Neuron (in vitro differentiated cells): ENCODE measurements around the gene PRM1.

ENCODE experiments used
- H2AFZ ChIP-seq: one replicate; pipeline ENCODE4 v1.6.1; 2013; ENCODE audit warnings: low read depth, mild to moderate bottlenecking, inconsistent platforms, low read length, moderate library complexity
- H3K27me3 ChIP-seq: one replicate; pipeline ENCODE4 v1.6.1; 2013; ENCODE audit warnings: low read length; ENCODE audit not compliant: insufficient read depth
- H3K36me3 ChIP-seq: one replicate; pipeline ENCODE4 v1.6.1; 2013; ENCODE audit warnings: low read length; ENCODE audit not compliant: insufficient read depth
- H3K4me1 ChIP-seq: one replicate; pipeline ENCODE4 v1.6.1; 2013; ENCODE audit warnings: low read length; ENCODE audit not compliant: insufficient read depth
- H3K4me3 ChIP-seq: 2 replicates; pipeline ENCODE4 v1.5.1; 2013; ENCODE audit warnings: mild to moderate bottlenecking, low read length, moderate library complexity
- H3K9me3 ChIP-seq: one replicate; pipeline ENCODE4 v1.6.1; 2013; ENCODE audit warnings: low read length

The PRM1 gene

GRCh38 chr16:11253995-11254912 lies 26.9 kb downstream of the PRM1 start:
- Histone ChIP-seq H2AFZ (no peak overlapping the region), H3K9me3 (no peaks in the 10 kb centered on the region), H3K36me3 (no peaks in the 10 kb centered on the region), H3K4me1 (peaks cover 14% of the 10 kb centered on the region), H3K4me3 (peak overlapping the region; percentile 76), H3K27me3 (no peaks in the 10 kb centered on the region)

DNA sequence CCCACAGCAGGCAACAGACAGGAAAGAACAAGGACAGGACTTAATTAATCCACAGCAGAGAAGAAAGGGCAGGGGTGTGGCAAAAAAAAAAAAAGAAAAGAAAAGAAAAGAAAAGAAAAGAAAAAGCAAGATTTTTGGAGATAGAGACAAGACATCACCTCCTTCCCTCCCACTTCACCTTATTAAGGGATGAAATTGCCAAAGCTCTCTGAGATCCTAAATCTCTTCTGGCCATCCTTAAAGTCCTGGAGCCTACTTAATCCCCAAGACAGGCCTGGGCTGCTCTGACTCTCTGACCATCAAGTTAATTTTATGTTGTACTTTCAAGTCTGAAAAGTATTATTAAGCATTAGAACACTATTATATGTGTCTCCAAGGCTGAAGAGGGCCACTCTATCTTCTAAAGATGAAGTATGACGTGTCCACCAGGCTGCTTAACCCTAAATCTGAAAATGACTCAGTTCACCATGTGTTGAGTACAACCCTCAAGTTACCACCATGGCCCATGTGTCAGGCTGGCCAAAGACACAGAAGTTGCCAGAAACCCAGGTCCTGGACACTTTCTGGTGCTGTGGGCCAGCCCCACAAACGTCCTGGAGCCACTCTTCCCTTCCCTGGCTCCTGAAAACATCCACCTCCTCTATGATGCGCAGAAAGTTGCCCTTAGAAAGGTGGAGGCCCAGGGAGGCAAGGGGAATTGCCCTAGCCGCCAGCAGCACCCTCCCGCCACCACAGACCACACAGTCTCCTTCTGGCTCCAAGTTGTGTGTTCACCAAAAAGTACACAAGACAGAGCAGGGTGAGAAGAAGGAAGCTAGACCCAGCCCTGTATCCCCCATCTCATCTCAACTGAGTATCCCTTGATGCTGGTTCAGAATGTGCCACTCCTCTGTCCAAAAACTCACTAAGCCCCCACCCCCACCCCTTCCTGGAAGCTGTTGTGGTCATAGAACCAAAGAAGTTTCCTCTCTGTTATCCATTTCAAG lies 27.8 kb downstream of the PRM1 start:
- no peaks in the 10 kb centered on the region for H3K36me3 ChIP-seq
- no peaks in the 10 kb centered on the region for H3K9me3 ChIP-seq
- peaks cover 14% of the 10 kb centered on the region for H3K4me1 ChIP-seq
- no peaks in the 10 kb centered on the region for H3K27me3 ChIP-seq
- H3K4me3 ChIP-seq, result no peak overlapping the region
- no peak overlapping the region for H2AFZ ChIP-seq

DNA sequence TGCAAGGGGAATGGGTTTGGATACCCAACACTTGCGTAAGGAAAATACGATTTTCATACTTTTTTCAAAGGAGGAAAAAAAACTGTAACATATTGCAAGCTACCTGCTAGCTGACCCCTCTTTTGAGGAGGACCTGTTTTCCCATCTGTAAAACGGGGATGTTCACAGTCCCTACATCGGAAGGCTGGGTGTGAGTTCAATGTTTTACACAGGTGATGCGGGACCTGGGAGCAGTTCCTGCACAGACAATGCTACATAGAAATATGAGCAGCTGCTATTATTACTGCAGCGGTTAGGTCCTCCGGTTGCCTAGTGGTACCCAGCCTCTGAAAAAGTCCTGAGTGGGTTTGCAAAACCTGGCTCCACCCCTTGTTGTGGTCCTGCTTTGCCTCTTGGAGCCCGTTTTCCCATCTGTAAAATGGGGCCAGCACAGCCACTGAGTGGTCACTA lies 28.6 kb downstream of the PRM1 start:
- H2AFZ ChIP-seq, result no peak overlapping the region
- no peaks in the 10 kb centered on the region for H3K27me3 ChIP-seq

DNA sequence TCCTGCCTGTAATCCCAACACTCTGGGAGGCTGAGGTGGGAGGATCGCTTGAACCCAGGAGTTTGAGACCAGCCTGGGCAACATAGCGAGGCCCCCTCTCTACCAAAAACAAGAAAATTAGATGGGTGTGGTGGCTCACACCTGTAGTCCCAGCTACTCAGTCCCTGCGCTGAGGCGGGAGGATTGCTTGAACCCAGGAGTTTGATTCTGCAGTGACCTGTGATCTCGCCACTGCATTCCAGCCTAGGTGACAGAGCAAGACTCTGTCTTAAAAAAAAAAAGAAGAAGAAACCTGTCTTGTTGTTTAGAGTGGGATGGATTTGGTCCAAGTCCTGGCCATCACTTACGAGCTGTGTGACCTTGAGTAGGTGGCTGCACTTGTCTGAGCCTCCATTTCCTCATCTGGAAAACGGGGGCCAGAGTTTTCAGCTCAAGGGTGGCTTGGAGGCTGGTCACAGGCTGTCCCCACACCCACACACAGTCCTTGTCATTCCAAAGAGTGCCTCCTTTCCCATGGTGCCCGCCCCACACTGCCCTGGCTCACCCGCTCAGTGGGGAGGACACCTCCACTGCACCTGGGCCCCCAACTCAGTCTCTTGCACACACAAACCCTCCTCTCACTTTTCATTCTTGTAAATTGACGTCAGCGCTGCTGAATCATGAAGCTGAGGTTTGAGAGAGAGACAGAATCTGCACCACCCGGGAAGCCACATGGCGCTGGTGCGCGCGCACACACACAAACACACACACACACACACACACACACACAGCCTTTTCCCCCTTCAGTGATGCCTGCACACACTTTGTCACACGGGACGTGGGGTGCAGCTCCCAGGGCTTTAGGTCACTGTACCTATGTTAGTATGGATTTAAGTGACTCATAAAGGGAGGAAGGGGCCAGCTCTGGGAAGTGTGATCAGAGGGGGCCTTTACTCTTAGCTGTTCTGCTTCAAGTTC lies 29.3 kb downstream of the PRM1 start:
- H2AFZ ChIP-seq, result no peak overlapping the region
- H3K4me3 ChIP-seq, result no peak overlapping the region
- H3K4me1 ChIP-seq, result peaks cover 10% of the 10 kb centered on the region
- no peaks in the 10 kb centered on the region for H3K36me3 ChIP-seq
- no peaks in the 10 kb centered on the region for H3K27me3 ChIP-seq
- H3K9me3 ChIP-seq, result no peaks in the 10 kb centered on the region

More for the DNA sequence above, 28.6 kb downstream of the PRM1 start:
- no peaks in the 10 kb centered on the region for H3K36me3 ChIP-seq
- H3K9me3 ChIP-seq, result no peaks in the 10 kb centered on the region
- H3K4me1 ChIP-seq, result peaks cover 14% of the 10 kb centered on the region
- no peak overlapping the region for H3K4me3 ChIP-seq

GRCh38 chr16:11250786-11251524 lies 30.2 kb downstream of the PRM1 start:
- no peaks in the 10 kb centered on the region for H3K27me3 ChIP-seq
- no peaks in the 10 kb centered on the region for H3K36me3 ChIP-seq
- H3K9me3 ChIP-seq, result no peaks in the 10 kb centered on the region
- H3K4me1 ChIP-seq, result peaks cover 9% of the 10 kb centered on the region
- no peak overlapping the region for H3K4me3 ChIP-seq
- H2AFZ ChIP-seq, result no peak overlapping the region

- H2AFZ ChIP-seq, result no peak overlapping the region
- peaks cover 6% of the 10 kb centered on the region for H3K4me1 ChIP-seq
- no peaks in the 10 kb centered on the region for H3K9me3 ChIP-seq
These were observed 30.9 kb downstream of the PRM1 start for GRCh38 chr16:11250091-11250785.

DNA sequence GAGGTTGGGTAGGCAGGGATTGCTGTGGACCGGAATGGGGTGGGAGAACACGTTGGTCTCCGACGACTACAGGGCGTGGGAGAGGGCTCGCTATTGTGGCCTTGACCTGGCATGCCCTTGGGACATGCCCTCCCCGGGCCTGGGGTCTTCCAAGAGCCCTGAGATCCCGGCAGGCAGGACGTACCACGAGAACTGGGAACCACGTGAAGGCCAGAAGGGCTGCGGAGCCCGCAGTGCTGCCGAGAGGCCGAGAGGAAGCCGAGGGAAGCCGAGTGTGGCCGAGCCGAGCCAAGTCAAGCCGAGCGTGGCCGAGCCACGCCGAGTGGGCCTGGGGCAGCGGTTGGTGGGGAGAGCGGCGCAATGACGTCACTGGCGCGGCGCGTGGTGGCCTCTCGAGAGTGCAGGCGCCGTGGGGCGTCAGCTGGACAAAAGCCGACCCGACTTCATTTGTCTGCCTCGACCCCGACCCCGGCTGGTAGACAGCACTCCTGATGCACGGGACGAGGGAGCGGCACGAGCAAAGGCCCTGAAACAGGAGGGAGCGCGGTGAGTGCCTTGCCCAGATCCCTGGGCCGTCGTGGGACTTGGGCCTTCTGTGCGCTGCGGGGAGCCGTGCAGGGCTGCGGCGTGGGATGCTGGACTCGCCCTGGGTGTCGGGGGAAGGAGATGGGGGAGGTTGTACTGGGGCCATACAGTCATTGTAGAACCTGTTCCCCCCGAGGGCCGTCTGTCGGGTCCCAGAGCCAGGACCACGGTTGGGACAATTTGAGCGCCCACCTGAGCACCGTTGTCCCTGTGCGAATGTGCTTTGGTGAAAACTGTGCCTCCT lies 31.7 kb downstream of the PRM1 start:
- H3K9me3 ChIP-seq, result no peaks in the 10 kb centered on the region
- peaks cover 1% of the 10 kb centered on the region for H3K4me1 ChIP-seq
- H3K27me3 ChIP-seq, result no peaks in the 10 kb centered on the region
- H3K4me3 ChIP-seq, result no peak overlapping the region
- H3K36me3 ChIP-seq, result no peaks in the 10 kb centered on the region
- no peak overlapping the region for H2AFZ ChIP-seq

More at GRCh38 chr16:11250091-11250785, 30.9 kb downstream of the PRM1 start:
- H3K4me3 ChIP-seq, result no peak overlapping the region
- H3K27me3 ChIP-seq, result no peaks in the 10 kb centered on the region
- H3K36me3 ChIP-seq, result no peaks in the 10 kb centered on the region

- H2AFZ ChIP-seq, result no peak overlapping the region
- H3K4me1 ChIP-seq, result no peaks in the 10 kb centered on the region
- H3K27me3 ChIP-seq, result no peaks in the 10 kb centered on the region
- no peak overlapping the region for H3K4me3 ChIP-seq
- H3K9me3 ChIP-seq, result no peaks in the 10 kb centered on the region
- no peaks in the 10 kb centered on the region for H3K36me3 ChIP-seq
These were observed 33.0 kb downstream of the PRM1 start for GRCh38 chr16:11248133-11248532.

DNA sequence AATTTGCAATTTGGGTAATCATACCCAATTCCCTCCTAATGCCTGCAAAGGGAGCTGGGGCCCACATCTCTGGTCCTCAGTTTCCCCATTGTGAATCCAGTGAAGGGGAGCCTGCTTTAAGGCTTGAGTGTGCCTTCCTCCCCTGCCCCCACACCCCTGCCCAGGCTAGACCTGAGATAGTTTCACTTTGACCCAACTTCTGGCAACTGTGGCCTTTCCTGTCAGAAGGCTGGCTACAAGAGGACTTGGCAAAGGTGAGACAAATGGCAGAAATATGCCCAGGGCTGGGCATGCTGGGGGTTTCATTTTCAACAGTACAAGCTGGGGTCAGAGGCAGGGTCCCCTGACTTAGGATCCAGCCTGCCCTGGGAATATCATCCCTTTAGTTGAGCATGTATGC lies 35.1 kb downstream of the PRM1 start:
- H3K9me3 ChIP-seq, result no peaks in the 10 kb centered on the region
- no peaks in the 10 kb centered on the region for H3K27me3 ChIP-seq
- H3K36me3 ChIP-seq, result no peaks in the 10 kb centered on the region

GRCh38 chr16:11245222-11245737 lies 35.9 kb downstream of the PRM1 start:
- H3K4me1 ChIP-seq, result no peaks in the 10 kb centered on the region
- H3K27me3 ChIP-seq, result no peaks in the 10 kb centered on the region
- H3K9me3 ChIP-seq, result no peaks in the 10 kb centered on the region
- no peak overlapping the region for H2AFZ ChIP-seq
- no peaks in the 10 kb centered on the region for H3K36me3 ChIP-seq
- H3K4me3 ChIP-seq, result no peak overlapping the region

More for the DNA sequence above, 35.1 kb downstream of the PRM1 start:
- Histone ChIP-seq H3K4me3 (no peak overlapping the region), H2AFZ (no peak overlapping the region), H3K4me1 (no peaks in the 10 kb centered on the region)
